Neutrophil (primary cell): ENCODE results near the gene TMEM229B.

ENCODE experiments used
- H3K27ac ChIP-seq: fragments of 200-600 bp; sonication (generic); 2 replicates; pipeline ENCODE4 v1.5.1; 2016; ENCODE audit warnings: mild to moderate bottlenecking, moderate library complexity
- H3K27me3 ChIP-seq: fragments of 200-600 bp; sonication (generic); 2 replicates; pipeline ENCODE4 v1.6.0; 2016; ENCODE audit warnings: mild to moderate bottlenecking
- H3K36me3 ChIP-seq: fragments of 200-600 bp; sonication (generic); 2 replicates; pipeline ENCODE4 v1.5.1; 2017
- H3K4me1 ChIP-seq, 2 experiments: fragments of 200-600 bp in 1 of 2; sonication (generic) in 1 of 2; 1 replicate in 1 of 2; 2 replicates in 1 of 2; pipeline versions ENCODE4 v1.5.1 to v1.6.1; 2013 to 2016; ENCODE audit warnings: low read depth in 1 of 2, low read length in 1 of 2, mild to moderate bottlenecking in 1 of 2, moderate library complexity in 1 of 2; ENCODE audit not compliant: control insufficient read depth in 1 of 2, insufficient read depth in 1 of 2
- H3K4me3 ChIP-seq, 2 experiments: fragments of 200-600 bp in 1 of 2; sonication (generic) in 1 of 2; 1 replicate in 1 of 2; 2 replicates in 1 of 2; pipeline ENCODE4 v1.5.1; 2013 to 2016; ENCODE audit warnings: low read depth in 1 of 2, low read length in 1 of 2, mild to moderate bottlenecking in 1 of 2, moderate library complexity in 1 of 2
- H3K9me3 ChIP-seq: fragments of 200-600 bp; sonication (generic); 2 replicates; pipeline ENCODE4 v1.5.1; 2016
- TF ChIP-seq, protein P1 (sequence below): fragments of 200-600 bp; sonication (generic); IDR thresholded peaks from 2 replicates; pipeline ENCODE4 v1.5.1; 2016; ENCODE audit warnings: antibody characterized with exemption

TMEM229B gene

DNA sequence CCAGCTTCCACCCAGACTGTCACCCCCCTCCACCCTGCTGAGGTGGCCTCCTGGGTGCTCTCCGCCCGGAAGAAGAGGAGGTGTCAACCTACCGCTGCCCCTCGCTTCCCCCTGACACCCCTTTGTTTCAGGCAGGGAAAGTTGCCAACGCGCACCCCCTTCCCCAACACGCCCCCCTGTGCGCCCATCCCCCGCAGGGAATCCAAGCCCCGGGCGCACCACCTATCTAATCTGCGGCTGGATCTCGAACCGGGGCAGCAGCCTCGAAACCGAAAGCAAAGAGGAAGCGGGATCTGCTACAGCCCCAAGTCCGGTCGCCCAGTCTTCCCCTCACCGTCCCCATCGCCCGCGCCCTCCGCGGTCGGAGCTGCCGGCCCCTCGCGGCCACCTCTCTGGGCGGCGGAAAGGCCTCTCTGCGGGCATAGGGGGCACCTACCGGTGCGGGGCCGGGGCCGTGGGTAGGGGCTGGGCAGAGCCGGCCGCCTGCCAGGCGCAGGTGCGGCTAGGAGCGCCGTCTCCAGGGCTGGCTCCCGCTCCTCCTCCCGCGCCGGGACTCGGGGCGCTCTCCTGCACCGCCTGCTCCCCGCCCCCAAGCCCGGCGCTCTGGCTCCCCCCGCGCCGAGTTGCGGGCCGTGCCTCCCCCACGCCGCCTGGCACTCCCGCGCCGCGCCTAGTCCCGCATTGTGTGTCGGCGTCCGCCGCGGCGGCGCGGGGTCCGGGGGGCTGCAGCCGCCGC is 26.3 kb upstream of the TMEM229B start:
- H3K9me3 ChIP-seq, result no peaks in the 10 kb centered on the region

GRCh38 chr14:67514203-67514607 is 25.7 kb upstream of the TMEM229B start:
- TF ChIP-seq, protein P1, sequence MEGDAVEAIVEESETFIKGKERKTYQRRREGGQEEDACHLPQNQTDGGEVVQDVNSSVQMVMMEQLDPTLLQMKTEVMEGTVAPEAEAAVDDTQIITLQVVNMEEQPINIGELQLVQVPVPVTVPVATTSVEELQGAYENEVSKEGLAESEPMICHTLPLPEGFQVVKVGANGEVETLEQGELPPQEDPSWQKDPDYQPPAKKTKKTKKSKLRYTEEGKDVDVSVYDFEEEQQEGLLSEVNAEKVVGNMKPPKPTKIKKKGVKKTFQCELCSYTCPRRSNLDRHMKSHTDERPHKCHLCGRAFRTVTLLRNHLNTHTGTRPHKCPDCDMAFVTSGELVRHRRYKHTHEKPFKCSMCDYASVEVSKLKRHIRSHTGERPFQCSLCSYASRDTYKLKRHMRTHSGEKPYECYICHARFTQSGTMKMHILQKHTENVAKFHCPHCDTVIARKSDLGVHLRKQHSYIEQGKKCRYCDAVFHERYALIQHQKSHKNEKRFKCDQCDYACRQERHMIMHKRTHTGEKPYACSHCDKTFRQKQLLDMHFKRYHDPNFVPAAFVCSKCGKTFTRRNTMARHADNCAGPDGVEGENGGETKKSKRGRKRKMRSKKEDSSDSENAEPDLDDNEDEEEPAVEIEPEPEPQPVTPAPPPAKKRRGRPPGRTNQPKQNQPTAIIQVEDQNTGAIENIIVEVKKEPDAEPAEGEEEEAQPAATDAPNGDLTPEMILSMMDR, result no peak
- Histone ChIP-seq H3K27ac (no peak overlapping the region), H3K27me3 (peaks cover 83% of the 10 kb centered on the region)

More for the DNA sequence above, 26.3 kb upstream of the TMEM229B start:
- peaks cover 10% of the 10 kb centered on the region in 2 experiments for H3K4me1 ChIP-seq
- H3K27me3 ChIP-seq, result peaks cover 88% of the 10 kb centered on the region
- H3K4me3 ChIP-seq, result peak overlapping the region; percentile 53 to 78
- H3K27ac ChIP-seq, result peak overlapping the region; percentile 60
- H3K36me3 ChIP-seq, result no peaks in the 10 kb centered on the region
- TF ChIP-seq, protein P1, result no peak

GRCh38 chr14:67513631-67514108 is 25.1 kb upstream of the TMEM229B start:
- Histone ChIP-seq H3K9me3 (no peaks in the 10 kb centered on the region), H3K4me1 (peaks cover 10% of the 10 kb centered on the region in 2 experiments), H3K27ac (no peak overlapping the region), H3K4me3 (no peak overlapping the region), H3K27me3 (peaks cover 78% of the 10 kb centered on the region), H3K36me3 (no peaks in the 10 kb centered on the region)
- TF ChIP-seq, protein P1, result no peak

More at GRCh38 chr14:67514203-67514607, 25.7 kb upstream of the TMEM229B start:
- Histone ChIP-seq H3K9me3 (no peaks in the 10 kb centered on the region), H3K4me1 (peaks cover 10% of the 10 kb centered on the region in 2 experiments), H3K4me3 (peak overlapping the region; percentile 53 to 78), H3K36me3 (no peaks in the 10 kb centered on the region)

DNA sequence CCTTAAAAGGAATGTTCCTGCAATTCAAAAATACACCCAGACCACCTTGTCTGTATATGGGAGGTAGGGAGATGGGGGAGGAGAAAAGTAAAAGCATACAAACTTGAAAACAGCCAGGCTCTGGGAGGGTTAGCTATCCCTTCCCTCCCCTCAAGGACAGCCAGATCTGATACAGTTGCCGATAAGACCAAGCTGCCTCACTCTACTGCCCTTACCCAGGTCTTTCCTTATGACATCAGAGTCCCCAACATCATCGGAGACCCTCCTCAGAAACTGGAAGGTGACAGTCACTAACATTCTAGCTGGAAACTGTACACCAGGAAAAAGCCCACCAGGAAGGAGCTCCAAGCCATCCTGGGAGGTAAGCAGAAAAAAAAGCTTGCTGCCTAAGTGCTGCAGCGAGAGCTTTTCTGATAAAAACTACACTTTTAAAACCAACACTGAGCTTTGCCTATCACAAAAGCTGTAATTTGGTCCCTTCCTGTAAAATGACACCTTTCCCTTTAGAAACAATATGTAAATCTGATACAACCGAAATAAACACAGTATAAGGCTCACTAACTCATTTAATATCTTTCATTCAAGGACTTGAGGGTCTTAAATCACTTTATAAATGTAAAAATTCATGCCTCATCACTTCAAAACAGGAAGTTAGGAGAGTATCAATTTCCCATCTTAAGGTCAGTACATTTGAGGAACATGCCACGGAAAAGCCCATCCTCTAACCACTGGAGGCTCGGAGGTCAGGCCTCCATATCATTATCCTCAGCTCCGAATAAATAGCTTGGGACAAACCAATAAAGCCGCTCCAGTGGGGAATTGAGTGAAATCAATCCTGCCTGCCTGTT is 24.2 kb upstream of the TMEM229B start:
- Histone ChIP-seq H3K27me3 (peaks cover 68% of the 10 kb centered on the region), H3K27ac (no peak overlapping the region), H3K4me1 (peaks cover 10 to 15% of the 10 kb centered on the region in 2 experiments), H3K9me3 (no peaks in the 10 kb centered on the region), H3K4me3 (no peak overlapping the region), H3K36me3 (no peaks in the 10 kb centered on the region)
- TF ChIP-seq, protein P1, result no peak

DNA sequence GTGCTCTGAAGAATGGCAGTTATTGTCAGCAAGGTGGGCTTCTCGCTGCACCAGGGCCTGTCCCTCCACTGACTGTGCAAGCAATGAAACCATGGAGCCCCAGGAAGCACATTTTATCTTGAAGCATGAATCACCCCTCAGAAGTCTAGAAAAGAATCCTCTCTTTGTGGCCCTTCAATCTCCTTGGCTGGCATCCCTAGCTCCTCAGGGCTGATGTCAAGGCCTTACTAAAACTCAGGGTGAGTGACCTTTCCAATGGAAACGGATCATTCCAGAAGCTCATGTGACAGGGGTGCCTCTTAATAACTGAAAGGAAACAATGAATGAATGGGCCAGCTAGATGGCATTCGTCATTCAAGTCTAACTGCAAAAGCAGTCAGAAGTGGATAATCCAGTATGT is 22.3 kb upstream of the TMEM229B start:
- H3K27me3 ChIP-seq, result peaks cover 49% of the 10 kb centered on the region
- H3K4me1 ChIP-seq, result peaks cover 10 to 15% of the 10 kb centered on the region in 2 experiments
- H3K27ac ChIP-seq, result no peak overlapping the region
- H3K9me3 ChIP-seq, result no peaks in the 10 kb centered on the region
- H3K4me3 ChIP-seq, result no peak overlapping the region
- TF ChIP-seq, protein P1, result no peak
- no peaks in the 10 kb centered on the region for H3K36me3 ChIP-seq
